ENCODE measurements around the gene AP3S2.

The AP3S2 gene

DNA sequence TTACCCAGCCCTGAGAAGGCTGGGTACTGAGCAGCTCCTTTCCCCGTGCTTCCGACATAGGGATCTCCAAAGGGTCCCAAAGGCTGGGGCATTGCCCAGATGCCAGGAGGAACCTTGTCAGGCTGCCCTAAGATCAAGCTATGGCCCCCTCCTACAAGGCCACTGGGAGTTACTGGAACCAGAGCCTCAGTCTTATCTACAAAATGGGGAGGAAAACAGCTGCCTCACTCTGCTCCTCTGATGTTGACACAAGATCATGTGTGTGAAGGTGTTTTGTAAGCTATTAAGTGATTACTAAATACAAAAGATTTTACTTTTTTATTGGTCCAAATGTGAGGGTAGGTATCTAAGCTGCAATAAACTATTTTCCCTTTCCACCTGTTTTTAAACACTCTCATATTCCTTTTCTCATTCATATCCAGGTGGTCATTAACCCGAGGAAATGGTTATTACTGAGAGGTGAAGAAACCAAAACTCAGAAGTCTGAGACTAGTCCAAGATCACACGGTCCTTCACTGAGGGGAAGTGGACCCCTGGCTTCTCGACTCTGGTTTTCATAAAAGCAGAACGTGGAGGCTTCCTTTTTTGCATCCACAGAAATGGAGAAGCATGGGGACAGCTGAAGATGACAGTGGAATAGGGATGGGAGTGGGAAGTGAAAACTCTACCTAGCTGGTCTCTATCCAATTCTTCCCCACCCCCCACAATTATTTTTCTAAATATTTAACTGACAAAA, 17.3 kb upstream of the AP3S2 start:
- TF ChIP-seq, protein P1, sequence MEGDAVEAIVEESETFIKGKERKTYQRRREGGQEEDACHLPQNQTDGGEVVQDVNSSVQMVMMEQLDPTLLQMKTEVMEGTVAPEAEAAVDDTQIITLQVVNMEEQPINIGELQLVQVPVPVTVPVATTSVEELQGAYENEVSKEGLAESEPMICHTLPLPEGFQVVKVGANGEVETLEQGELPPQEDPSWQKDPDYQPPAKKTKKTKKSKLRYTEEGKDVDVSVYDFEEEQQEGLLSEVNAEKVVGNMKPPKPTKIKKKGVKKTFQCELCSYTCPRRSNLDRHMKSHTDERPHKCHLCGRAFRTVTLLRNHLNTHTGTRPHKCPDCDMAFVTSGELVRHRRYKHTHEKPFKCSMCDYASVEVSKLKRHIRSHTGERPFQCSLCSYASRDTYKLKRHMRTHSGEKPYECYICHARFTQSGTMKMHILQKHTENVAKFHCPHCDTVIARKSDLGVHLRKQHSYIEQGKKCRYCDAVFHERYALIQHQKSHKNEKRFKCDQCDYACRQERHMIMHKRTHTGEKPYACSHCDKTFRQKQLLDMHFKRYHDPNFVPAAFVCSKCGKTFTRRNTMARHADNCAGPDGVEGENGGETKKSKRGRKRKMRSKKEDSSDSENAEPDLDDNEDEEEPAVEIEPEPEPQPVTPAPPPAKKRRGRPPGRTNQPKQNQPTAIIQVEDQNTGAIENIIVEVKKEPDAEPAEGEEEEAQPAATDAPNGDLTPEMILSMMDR (IDR thresholded peaks at IDR 0.05; ENCODE audit: low read depth, low read length), result no peak
- DNase-seq (ENCODE audit: extremely low read depth, low read depth), result no peak

DNA sequence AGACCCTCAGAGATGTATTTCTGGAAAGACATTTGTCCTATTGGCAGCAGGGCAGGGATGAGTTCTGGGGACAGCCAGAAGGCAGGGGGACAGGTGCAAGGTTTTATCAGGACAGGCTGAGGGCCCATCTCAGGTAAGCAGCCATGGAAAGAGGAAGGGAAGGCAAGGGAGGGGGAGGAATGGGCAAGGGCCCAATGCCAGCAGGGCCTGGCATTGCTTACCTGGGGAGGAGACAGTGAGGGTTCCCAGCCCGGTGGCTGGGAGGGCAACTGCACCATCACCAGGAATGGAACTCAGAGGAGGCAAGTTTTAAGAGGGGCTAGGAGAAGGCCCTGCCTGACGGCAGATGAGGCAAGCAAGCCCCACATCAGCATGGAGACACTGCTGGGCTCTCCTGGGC, 15.8 kb upstream of the AP3S2 start:
- TF ChIP-seq, protein P1 (IDR thresholded peaks at IDR 0.05; ENCODE audit: low read depth, low read length), result no peak
- DNase-seq (ENCODE audit: extremely low read depth, low read depth), result no peak

DNA sequence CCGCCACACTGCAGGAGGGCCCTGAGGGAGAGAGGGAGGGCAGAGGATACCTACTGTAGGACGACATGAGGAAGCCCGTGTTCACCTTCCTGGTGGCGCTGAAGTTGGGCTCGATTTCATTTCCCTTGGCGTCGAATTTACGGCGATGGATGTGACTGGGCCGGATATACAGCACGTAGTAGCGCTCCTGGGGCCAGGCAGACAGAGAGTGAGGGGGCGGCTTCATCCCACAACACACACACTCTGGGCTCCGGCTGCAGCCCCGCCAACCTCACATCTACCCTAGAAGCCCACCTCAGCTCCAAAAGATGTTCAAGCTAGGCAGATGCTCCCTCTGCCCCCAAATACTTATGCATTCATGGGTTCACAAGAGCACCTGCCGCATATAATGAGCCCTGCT, 14.4 kb upstream of the AP3S2 start:
- no peak for DNase-seq (ENCODE audit: extremely low read depth, low read depth)
- TF ChIP-seq, protein P1 (IDR thresholded peaks at IDR 0.05; ENCODE audit: low read depth, low read length), result no peak

DNA sequence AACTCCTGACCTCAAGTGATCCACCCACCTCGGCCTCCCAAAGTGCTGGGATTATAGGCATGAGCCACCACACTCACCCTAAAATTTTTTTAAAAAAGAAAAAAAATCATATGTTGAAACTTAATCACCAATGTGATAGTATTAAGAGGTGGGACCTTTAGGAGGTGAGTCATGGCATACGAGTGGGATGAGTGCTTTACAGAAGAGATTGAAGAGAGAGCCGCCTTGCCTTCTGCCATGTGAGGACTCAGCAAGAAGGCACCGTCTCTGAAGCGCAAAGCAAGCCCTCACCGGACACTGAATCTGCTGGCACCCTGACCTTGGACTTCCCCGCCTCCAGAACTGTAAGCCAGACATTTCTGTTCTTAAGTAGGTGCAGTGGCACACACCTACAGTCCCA, 13.5 kb upstream of the AP3S2 start:
- DNase-seq (ENCODE audit: extremely low read depth, low read depth), result no peak
- TF ChIP-seq, protein P1 (IDR thresholded peaks at IDR 0.05; ENCODE audit: low read depth, low read length), result no peak

DNA sequence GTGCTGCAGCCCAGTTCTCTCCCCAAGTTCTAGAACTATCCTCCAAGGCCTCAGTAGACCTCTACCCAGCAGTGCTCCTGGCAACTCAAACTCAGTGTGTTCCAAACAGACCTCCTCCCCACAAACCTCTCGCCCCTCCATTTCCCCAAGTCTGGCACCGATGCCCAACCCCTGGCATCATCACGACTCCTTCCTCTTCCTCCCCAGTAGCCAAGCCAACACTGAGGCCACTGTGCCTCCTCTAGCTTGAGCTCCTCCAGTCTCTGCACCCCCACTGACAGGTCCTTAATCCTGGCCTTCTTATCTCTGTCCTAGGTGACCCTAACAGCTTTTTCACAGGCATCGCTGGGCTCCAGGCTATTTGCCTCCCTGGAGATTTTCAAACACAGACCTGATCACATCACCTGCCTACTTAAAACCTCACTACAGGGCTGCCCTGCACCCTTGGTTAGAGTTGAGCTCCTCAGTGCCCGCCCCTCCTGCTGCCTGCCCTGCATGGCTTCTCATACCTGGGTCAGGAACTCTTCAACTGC, 12.1 kb upstream of the AP3S2 start:
- no peak for DNase-seq (ENCODE audit: extremely low read depth, low read depth)
- TF ChIP-seq, protein P1 (IDR thresholded peaks at IDR 0.05; ENCODE audit: low read depth, low read length), result no peak

DNA sequence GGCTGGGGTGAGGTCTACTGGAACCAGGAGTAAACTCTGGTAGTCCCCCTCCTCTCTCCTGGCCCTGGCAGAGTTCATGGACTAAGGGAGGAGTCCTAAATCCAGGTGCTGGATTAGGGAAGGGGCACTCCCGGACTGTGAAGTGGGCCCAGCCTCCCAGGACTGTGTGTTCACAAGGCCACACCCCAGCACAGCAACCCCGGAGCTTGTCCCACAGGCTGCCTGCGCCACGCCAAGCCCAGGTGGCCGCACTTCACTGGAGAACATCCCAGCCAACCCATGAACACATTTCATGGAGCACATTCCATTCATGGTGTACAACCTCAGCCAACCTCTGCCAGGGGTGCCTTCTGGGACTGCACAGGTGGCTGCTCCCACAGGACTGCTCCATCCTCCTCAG, 10.7 kb upstream of the AP3S2 start:
- no peak for DNase-seq (ENCODE audit: extremely low read depth, low read depth)
- TF ChIP-seq, protein P1 (IDR thresholded peaks at IDR 0.05; ENCODE audit: low read depth, low read length), result no peak

DNA sequence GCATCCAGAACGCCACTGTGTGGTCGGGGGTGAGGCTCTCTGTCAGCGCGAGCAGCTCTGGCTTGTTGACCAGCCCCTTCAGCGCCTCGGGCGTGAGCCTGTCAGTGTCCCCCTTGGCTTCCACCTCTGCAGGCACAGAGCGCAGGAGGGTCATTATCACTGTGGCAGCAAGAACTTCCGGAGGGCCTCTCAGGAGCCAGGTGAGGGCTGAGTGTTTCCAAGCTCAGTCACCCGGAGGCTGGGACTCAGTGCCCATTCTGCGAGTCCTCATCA, 10.0 kb upstream of the AP3S2 start:
- TF ChIP-seq, protein P1 (IDR thresholded peaks at IDR 0.05; ENCODE audit: low read depth, low read length), result no peak
- DNase-seq (ENCODE audit: extremely low read depth, low read depth), result no peak

All from AG09319 (cell line).